HG03108 (cell line): Measurements from ENCODE around the gene CALML6.

Experiments used
- ATAC-seq: cut with Tn5 transposase; IDR thresholded peaks from one replicate; pipeline ENCODE4 v1.9.1; 2021; ENCODE audit warnings: moderate library complexity; ENCODE audit not compliant: unreplicated experiment

Gene CALML6

GRCh38 chr1:1942753-1943656 is 27.9 kb downstream of the CALML6 start:
- no peak for ATAC-seq

- ATAC-seq, result no peak
Observed at GRCh38 chr1:1943834-1944570, 28.9 kb downstream of the CALML6 start.

- ATAC-seq, result no peak
Observed at GRCh38 chr1:1945782-1946393, 30.8 kb downstream of the CALML6 start.

GRCh38 chr1:1946540-1946939 is 31.5 kb downstream of the CALML6 start:
- no peak for ATAC-seq

- ATAC-seq, result no peak
Observed at GRCh38 chr1:1947493-1947892, 32.4 kb downstream of the CALML6 start.

- no peak for ATAC-seq
Observed at GRCh38 chr1:1948783-1949182, 33.7 kb downstream of the CALML6 start.

GRCh38 chr1:1950940-1951339 is 35.9 kb downstream of the CALML6 start:
- no peak for ATAC-seq

GRCh38 chr1:1954015-1954414 is 39.0 kb downstream of the CALML6 start:
- no peak for ATAC-seq

- no peak for ATAC-seq
Observed at GRCh38 chr1:1954831-1955441, 39.9 kb downstream of the CALML6 start.

- ATAC-seq, result no peak
Observed at GRCh38 chr1:1955621-1956094, 40.6 kb downstream of the CALML6 start.

- no peak for ATAC-seq
Observed at GRCh38 chr1:1956101-1956500, 41.0 kb downstream of the CALML6 start.

GRCh38 chr1:1956586-1957532 is 41.8 kb downstream of the CALML6 start:
- ATAC-seq, result no peak

GRCh38 chr1:1957533-1957961 is 42.5 kb downstream of the CALML6 start:
- ATAC-seq, result no peak

GRCh38 chr1:1958071-1958541 is 43.0 kb downstream of the CALML6 start:
- ATAC-seq, result no peak

- no peak for ATAC-seq
Observed at GRCh38 chr1:1959459-1959839, 44.4 kb downstream of the CALML6 start.

- no peak for ATAC-seq
Observed at GRCh38 chr1:1959840-1960479, 44.9 kb downstream of the CALML6 start.

GRCh38 chr1:1960480-1961196 is 45.6 kb downstream of the CALML6 start:
- ATAC-seq, result no peak

- no peak for ATAC-seq
Observed at GRCh38 chr1:1962752-1963151, 47.7 kb downstream of the CALML6 start.

- ATAC-seq, result no peak
Observed at GRCh38 chr1:1963570-1963969, 48.5 kb downstream of the CALML6 start.
